CD8-positive, alpha-beta memory T cell (primary cell): ENCODE results near the gene LDLRAP1. TPM values are rescaled to one million over a fixed set of nuclear protein-coding genes. Genes with fewer than 3 reads are reported as not detected.

ENCODE experiments used
- CTCF ChIA-PET: fragments of 350-600 bp; sonication (Branson Sonifier 250); formaldehyde crosslinking; loops from one replicate; lab custom pipeline; 2021; ENCODE audit warnings: antibody characterized with exemption; lab: Charles Lee
- POLR2A ChIA-PET: fragments of 350-600 bp; sonication (Branson Sonifier 250); formaldehyde crosslinking; loops from one replicate; lab custom pipeline; 2021; ENCODE audit warnings: antibody characterized with exemption; lab: Charles Lee
- DNase-seq, 5 donors: peaks; one replicate each; pipeline versions ENCODE4 v3.0.0 to v3.0.0-alpha.2; 2020 to 2022; ENCODE audit warnings: mixed read lengths in 1 of 5
- H3K27ac ChIP-seq: one replicate; pipeline ENCODE4 v1.7.0; 2013; ENCODE audit warnings: low read depth, mild to moderate bottlenecking, low read length, moderate library complexity
- H3K27me3 ChIP-seq: 2 replicates; pipeline ENCODE4 v1.7.0; 2013; ENCODE audit warnings: low read length, mild to moderate bottlenecking; ENCODE audit not compliant: insufficient read depth, poor library complexity, severe bottlenecking
- H3K36me3 ChIP-seq: 2 replicates; pipeline ENCODE4 v1.7.0; 2013; ENCODE audit warnings: mild to moderate bottlenecking, low read length, moderate library complexity; ENCODE audit not compliant: insufficient read depth
- H3K4me1 ChIP-seq: 2 replicates; pipeline ENCODE4 v1.7.0; 2013; ENCODE audit warnings: mild to moderate bottlenecking, low read length, moderate library complexity; ENCODE audit not compliant: insufficient read depth
- H3K4me3 ChIP-seq: 2 replicates; pipeline ENCODE4 v1.7.0; 2013; ENCODE audit warnings: mild to moderate bottlenecking, low read length
- H3K9me3 ChIP-seq: 2 replicates; pipeline ENCODE4 v1.7.0; 2013; ENCODE audit warnings: mild to moderate bottlenecking, low read length
- H3K27ac Mint-ChIP-seq, 8 donors: one replicate each; pipeline ENCODE4 v1.8.0; 2020 to 2021; ENCODE audit warnings: mixed read lengths in 8 of 8, mild to moderate bottlenecking in 6 of 8, inconsistent platforms in 3 of 8, moderate library complexity in 3 of 8
- H3K27me3 Mint-ChIP-seq, 2 donors: one replicate each; pipeline ENCODE4 v1.8.0; 2020 to 2021; ENCODE audit warnings: mixed read lengths in 2 of 2, mild to moderate bottlenecking in 1 of 2, moderate library complexity in 1 of 2
- H3K36me3 Mint-ChIP-seq, 3 donors: one replicate each; pipeline ENCODE4 v1.8.0; 2020 to 2021; ENCODE audit warnings: mixed read lengths in 3 of 3, inconsistent platforms in 1 of 3, mild to moderate bottlenecking in 1 of 3
- H3K4me1 Mint-ChIP-seq, 3 donors: one replicate each; pipeline ENCODE4 v1.8.0; 2020 to 2021; ENCODE audit warnings: mixed read lengths in 3 of 3, inconsistent platforms in 1 of 3, mild to moderate bottlenecking in 1 of 3
- H3K4me3 Mint-ChIP-seq, 7 donors: one replicate each; pipeline ENCODE4 v1.8.0; 2020 to 2021; ENCODE audit warnings: mixed read lengths in 7 of 7, mild to moderate bottlenecking in 6 of 7, moderate library complexity in 4 of 7, inconsistent platforms in 2 of 7
- H3K9me3 Mint-ChIP-seq, 5 donors: one replicate each; pipeline ENCODE4 v1.8.0; 2020 to 2022; ENCODE audit warnings: mixed read lengths in 5 of 5, mild to moderate bottlenecking in 3 of 5, moderate library complexity in 2 of 5, inconsistent platforms in 1 of 5
- polyA plus RNA-seq: library from polyadenylated mRNA; unstranded; fragments of 300-500 nt; fragmentation: Illumina TruSeq; gene quantifications from one replicate; pipeline ENCODE4 v1.2.3, GENCODE V29; 2021
- total RNA-seq, 2 experiments: library from RNA; stranded (reverse); gene quantifications; one replicate each; pipeline ENCODE4 v1.2.3, GENCODE V29; 2021

Gene LDLRAP1
- total and polyA plus RNA-seq, 3 experiments from 2014 or later = 21.1 to 302 (median 22.0) TPM

DNA sequence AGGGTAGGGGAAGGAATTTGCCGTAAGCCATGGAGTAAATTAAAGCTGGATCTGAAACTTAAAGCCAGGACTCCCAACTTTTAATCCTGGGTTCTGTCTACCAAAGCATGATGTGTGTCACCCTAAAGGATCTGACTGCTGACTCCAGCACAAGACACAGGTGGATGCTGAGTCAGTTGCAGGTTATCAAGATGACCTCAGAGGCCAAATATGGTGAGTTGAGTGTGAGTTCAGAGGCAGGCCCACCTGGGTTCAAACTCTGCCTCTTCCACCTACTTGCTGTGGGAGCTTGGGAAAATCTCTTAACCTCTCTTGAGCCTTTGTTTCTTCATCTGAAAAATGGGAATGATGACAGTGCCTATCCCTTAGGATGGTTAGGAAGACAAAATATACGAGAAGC lies 16.7 kb upstream of the LDLRAP1 start:
- Mint-ChIP-seq H3K27ac (peak overlapping the region in 1 of 8 donors; percentile 66), H3K4me1 (peaks cover 0 to 5% (median 3%) of the 10 kb centered on the region in 3 donors), H3K36me3 (no peaks in the 10 kb centered on the region), H3K4me3 (no peak overlapping the region), H3K9me3 (peaks cover 0 to 4% (median 0%) of the 10 kb centered on the region in 5 donors), H3K27me3 (peaks cover 0 to 4% of the 10 kb centered on the region in 2 donors)
- H3K9me3 ChIP-seq = no peaks in the 10 kb centered on the region
- no peak overlapping the region for H3K4me3 ChIP-seq
- no peaks in the 10 kb centered on the region for H3K27me3 ChIP-seq
- no peaks in the 10 kb centered on the region for H3K4me1 ChIP-seq
- H3K27ac ChIP-seq = no peak overlapping the region
- ChIA-PET POLR2A (no interaction called here), CTCF (interaction anchor here (2.7 kb wide), 1 partner anchor 46 kb away, joined by 8 read pairs; no protein-coding TSS in a partner anchor)
- no peaks in the 10 kb centered on the region for H3K36me3 ChIP-seq
- DNase-seq = no peak

- ChIA-PET CTCF (interaction anchor here (2.7 kb wide), 1 partner anchor 45 kb away, joined by 8 read pairs; no protein-coding TSS in a partner anchor), POLR2A (no interaction called here)
- Mint-ChIP-seq H3K36me3 (no peaks in the 10 kb centered on the region), H3K4me3 (no peak overlapping the region), H3K9me3 (peaks cover 0 to 4% (median 0%) of the 10 kb centered on the region in 5 donors), H3K27ac (no peak overlapping the region), H3K27me3 (peaks cover 0 to 4% of the 10 kb centered on the region in 2 donors), H3K4me1 (peaks cover 0 to 5% (median 3%) of the 10 kb centered on the region in 3 donors)
- DNase-seq = no peak
- H3K4me1 ChIP-seq = no peaks in the 10 kb centered on the region
- H3K9me3 ChIP-seq = no peaks in the 10 kb centered on the region
- no peak overlapping the region for H3K4me3 ChIP-seq
- H3K27ac ChIP-seq = no peak overlapping the region
- H3K27me3 ChIP-seq = no peaks in the 10 kb centered on the region
- H3K36me3 ChIP-seq = no peaks in the 10 kb centered on the region
These were observed 16.1 kb upstream of the LDLRAP1 start for GRCh38 chr1:25527226-25527846.

GRCh38 chr1:25527946-25528595 lies 15.3 kb upstream of the LDLRAP1 start:
- no peak overlapping the region for H3K27ac Mint-ChIP-seq
- H3K36me3 ChIP-seq = no peaks in the 10 kb centered on the region
- H3K4me1 ChIP-seq = no peaks in the 10 kb centered on the region
- H3K9me3 Mint-ChIP-seq = peaks cover 0 to 4% (median 0%) of the 10 kb centered on the region in 5 donors
- H3K4me3 ChIP-seq = no peak overlapping the region
- H3K36me3 Mint-ChIP-seq = no peaks in the 10 kb centered on the region
- H3K4me1 Mint-ChIP-seq = peaks cover 0 to 5% (median 3%) of the 10 kb centered on the region in 3 donors
- POLR2A ChIA-PET = no interaction called here
- H3K4me3 Mint-ChIP-seq = no peak overlapping the region
- no peaks in the 10 kb centered on the region for H3K27me3 ChIP-seq
- no peaks in the 10 kb centered on the region for H3K9me3 ChIP-seq
- CTCF ChIA-PET = interaction anchor here (2.7 kb wide), 1 partner anchor 45 kb away, joined by 8 read pairs; no protein-coding TSS in a partner anchor
- H3K27ac ChIP-seq = no peak overlapping the region
- no peak for DNase-seq
- H3K27me3 Mint-ChIP-seq = peaks cover 0 to 4% of the 10 kb centered on the region in 2 donors

- Histone ChIP-seq H3K36me3 (no peaks in the 10 kb centered on the region), H3K4me1 (no peaks in the 10 kb centered on the region), H3K4me3 (no peak overlapping the region), H3K27me3 (no peaks in the 10 kb centered on the region), H3K9me3 (no peaks in the 10 kb centered on the region), H3K27ac (no peak overlapping the region)
- peaks cover 0 to 1% of the 10 kb centered on the region in 2 donors for H3K27me3 Mint-ChIP-seq
- H3K4me3 Mint-ChIP-seq = no peak overlapping the region
- H3K9me3 Mint-ChIP-seq = peaks cover 0 to 4% (median 0%) of the 10 kb centered on the region in 5 donors
- POLR2A ChIA-PET = no interaction called here
- H3K36me3 Mint-ChIP-seq = no peaks in the 10 kb centered on the region
- no peak overlapping the region for H3K27ac Mint-ChIP-seq
- no peak for DNase-seq
- H3K4me1 Mint-ChIP-seq = peaks cover 0 to 5% (median 3%) of the 10 kb centered on the region in 3 donors
- CTCF ChIA-PET = no interaction called here
These were observed 14.4 kb upstream of the LDLRAP1 start for GRCh38 chr1:25528881-25529517.

DNA sequence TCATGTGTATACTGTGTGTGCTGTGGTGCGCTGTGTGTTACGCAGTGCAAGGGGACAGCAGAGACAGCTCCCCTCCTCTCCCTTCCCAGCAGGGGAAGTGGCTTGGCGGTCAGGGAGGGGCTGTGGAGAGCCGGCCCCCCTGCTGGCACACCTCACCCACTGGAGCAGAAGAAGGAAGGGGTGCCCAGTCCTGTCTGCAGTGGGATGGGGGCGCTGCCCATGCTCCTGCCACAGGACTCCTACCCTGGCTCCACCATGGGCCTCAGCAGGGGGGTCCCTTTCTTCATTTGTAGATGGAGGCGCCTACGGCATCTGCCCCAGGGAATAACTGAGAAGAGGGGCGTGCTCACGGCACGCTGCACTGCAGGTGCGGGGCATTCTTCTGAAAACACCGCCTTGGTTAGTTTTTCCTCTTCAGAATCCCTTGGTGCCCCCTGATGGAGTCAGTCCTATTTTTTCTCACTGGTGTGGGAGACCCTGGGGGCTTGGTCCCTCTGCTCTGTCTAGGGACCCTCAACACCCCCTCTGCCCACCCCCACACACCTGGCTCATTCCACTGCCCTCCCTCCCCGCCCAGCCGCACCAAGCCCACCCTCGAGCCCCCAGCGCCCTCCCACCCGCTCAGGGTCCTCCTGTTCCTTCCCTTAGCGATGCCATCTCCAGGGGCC lies 13.8 kb upstream of the LDLRAP1 start:
- Mint-ChIP-seq H3K27me3 (peaks cover 0 to 1% of the 10 kb centered on the region in 2 donors), H3K9me3 (peaks cover 0 to 4% (median 0%) of the 10 kb centered on the region in 5 donors), H3K4me1 (peaks cover 0 to 5% (median 3%) of the 10 kb centered on the region in 3 donors), H3K4me3 (peak overlapping the region in 1 of 7 donors; percentile 54), H3K27ac (no peak overlapping the region), H3K36me3 (no peaks in the 10 kb centered on the region)
- H3K4me1 ChIP-seq = no peaks in the 10 kb centered on the region
- no peaks in the 10 kb centered on the region for H3K9me3 ChIP-seq
- H3K36me3 ChIP-seq = no peaks in the 10 kb centered on the region
- ChIA-PET POLR2A (no interaction called here), CTCF (no interaction called here)
- no peak overlapping the region for H3K27ac ChIP-seq
- no peaks in the 10 kb centered on the region for H3K27me3 ChIP-seq
- DNase-seq = no peak
- H3K4me3 ChIP-seq = no peak overlapping the region

DNA sequence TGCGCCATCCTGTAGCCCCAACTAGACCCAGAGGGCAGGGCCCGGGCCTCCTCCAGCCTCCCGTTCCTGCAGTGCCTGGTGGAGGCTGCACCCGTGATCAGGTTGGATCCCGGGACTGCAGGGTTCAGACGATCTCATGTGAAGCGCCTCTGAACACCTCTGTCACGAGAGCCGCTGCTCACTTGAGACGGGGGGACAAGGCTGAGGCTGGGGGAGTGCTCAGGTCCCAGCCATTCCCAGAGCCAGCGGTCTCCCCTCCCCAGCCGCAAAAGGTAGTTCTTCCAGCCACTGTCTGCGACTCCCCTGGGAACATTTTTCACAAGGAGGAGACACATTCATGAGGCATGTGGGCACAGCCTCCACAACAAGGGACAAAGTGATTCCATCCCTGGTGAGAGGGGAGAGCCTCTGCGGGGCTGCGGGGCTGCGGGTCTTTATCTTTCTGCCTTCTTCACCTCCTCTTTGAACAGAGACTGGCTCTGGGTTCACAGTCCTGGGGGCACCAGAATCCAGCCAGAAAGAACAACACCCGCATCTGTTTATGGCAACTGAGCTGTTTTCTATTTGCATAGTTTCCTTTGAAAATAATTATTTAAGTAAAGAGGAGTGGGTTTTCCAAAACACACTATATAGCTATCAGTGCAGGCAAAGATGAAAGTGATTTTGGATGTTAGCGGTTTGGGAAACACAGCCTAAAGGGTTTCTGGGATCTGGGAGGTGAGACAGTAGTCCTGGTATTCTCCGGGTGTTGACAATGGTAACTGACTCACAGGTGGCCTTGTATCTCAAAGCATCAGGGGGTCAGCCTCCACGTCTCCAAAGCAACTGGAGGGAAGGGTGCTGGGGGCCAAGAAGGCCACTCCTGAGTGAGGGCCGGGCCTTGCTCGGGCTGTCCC lies 13.0 kb upstream of the LDLRAP1 start:
- H3K36me3 Mint-ChIP-seq = no peaks in the 10 kb centered on the region
- no peak for DNase-seq
- peaks cover 0 to 2% (median 2%) of the 10 kb centered on the region in 3 donors for H3K4me1 Mint-ChIP-seq
- Histone ChIP-seq H3K9me3 (no peaks in the 10 kb centered on the region), H3K4me1 (no peaks in the 10 kb centered on the region), H3K4me3 (no peak overlapping the region), H3K27me3 (no peaks in the 10 kb centered on the region), H3K27ac (no peak overlapping the region), H3K36me3 (no peaks in the 10 kb centered on the region)
- H3K27me3 Mint-ChIP-seq = peaks cover 0 to 1% of the 10 kb centered on the region in 2 donors
- POLR2A ChIA-PET = no interaction called here
- H3K9me3 Mint-ChIP-seq = peaks cover 0 to 2% (median 0%) of the 10 kb centered on the region in 5 donors
- CTCF ChIA-PET = no interaction called here
- H3K27ac Mint-ChIP-seq = no peak overlapping the region
- peak overlapping the region in 1 of 7 donors; percentile 54 for H3K4me3 Mint-ChIP-seq

- Mint-ChIP-seq H3K4me3 (no peak overlapping the region), H3K9me3 (peaks cover 0 to 2% (median 0%) of the 10 kb centered on the region in 5 donors), H3K36me3 (no peaks in the 10 kb centered on the region), H3K27me3 (peaks cover 0 to 1% of the 10 kb centered on the region in 2 donors), H3K27ac (no peak overlapping the region), H3K4me1 (no peaks in the 10 kb centered on the region)
- Histone ChIP-seq H3K27ac (no peak overlapping the region), H3K9me3 (no peaks in the 10 kb centered on the region), H3K4me1 (no peaks in the 10 kb centered on the region), H3K36me3 (no peaks in the 10 kb centered on the region), H3K4me3 (no peak overlapping the region), H3K27me3 (no peaks in the 10 kb centered on the region)
- ChIA-PET POLR2A (no interaction called here), CTCF (no interaction called here)
- DNase-seq = no peak
These were observed 12.3 kb upstream of the LDLRAP1 start for GRCh38 chr1:25531082-25531461.
